ENCODE results near the gene TRPV6. TPM values are rescaled to one million over a fixed set of nuclear protein-coding genes. Genes with fewer than 3 reads are reported as not detected.

The TRPV6 gene
- polyA plus RNA-seq, 1 donor from 2014 or later, result 0.30 TPM

DNA sequence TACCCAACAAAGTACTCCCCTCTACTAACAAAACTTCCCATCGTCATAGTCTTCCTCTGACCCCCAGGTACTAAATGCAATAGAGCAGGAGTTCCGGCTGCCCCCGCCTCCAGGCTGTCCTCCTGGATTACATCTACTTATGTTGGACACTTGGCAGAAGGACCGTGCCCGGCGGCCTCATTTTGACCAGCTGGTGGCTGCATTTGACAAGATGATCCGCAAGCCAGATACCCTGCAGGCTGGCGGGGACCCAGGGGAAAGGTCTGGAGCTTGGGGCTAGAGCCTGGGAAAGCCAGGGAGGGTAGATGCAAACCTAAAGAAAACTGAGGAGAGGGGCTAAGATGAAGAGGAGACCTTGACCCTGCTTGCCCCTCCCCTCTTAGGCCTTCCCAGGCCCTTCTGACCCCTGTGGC is 15.4 kb downstream of the TRPV6 start:
- Histone ChIP-seq H3K4me3 (ENCODE audit: low read length) (no peak overlapping the region), H3K9ac (ENCODE audit: low read length) (no peak overlapping the region), H3K9me3 (ENCODE audit: low read length) (no peaks in the 10 kb centered on the region), H4K20me1 (ENCODE audit: insufficient read depth) (no peaks in the 10 kb centered on the region), H3K4me2 (ENCODE audit: low read length) (no peak overlapping the region), H3K36me3 (ENCODE audit: insufficient read depth, low read length) (no peaks in the 10 kb centered on the region), H3K9me2 (ENCODE audit: insufficient read depth, low read length) (no peaks in the 10 kb centered on the region), H3K27ac (ENCODE audit: low read length) (no peak overlapping the region), H3K27me3 (ENCODE audit: insufficient read depth, low read depth, low read length) (no peaks in the 10 kb centered on the region), H3K79me2 (replicated peaks; ENCODE audit: insufficient read depth, low read length) (no peaks in the 10 kb centered on the region), H3F3A (ENCODE audit: insufficient read depth, low read length, poor library complexity, severe bottlenecking) (no peaks in the 10 kb centered on the region), H2AFZ (ENCODE audit: low read depth, low read length) (no peak overlapping the region)
- no peak for TF ChIP-seq CTCF (IDR thresholded peaks at IDR 0.05; ENCODE audit: poor library complexity, severe bottlenecking)
- TF ChIP-seq EP300 (conservative IDR thresholded peaks at IDR 0.05; ENCODE audit: poor library complexity, severe bottlenecking), result no peak
- TF ChIP-seq MXI1 (conservative IDR thresholded peaks at IDR 0.05; ENCODE audit: poor library complexity, severe bottlenecking), result no peak
- no peak for TF ChIP-seq RAD21 (conservative IDR thresholded peaks at IDR 0.05)
- TF ChIP-seq POLR2AphosphoS5 (IDR thresholded peaks at IDR 0.05), result no peak
- TF ChIP-seq EZH2 (IDR thresholded peaks at IDR 0.05; ENCODE audit: borderline replicate concordance, insufficient read depth, low read length, poor library complexity, severe bottlenecking), result no peak
- TF ChIP-seq SMC3 (conservative IDR thresholded peaks at IDR 0.05; ENCODE audit: poor library complexity), result no peak
- TF ChIP-seq REST (IDR thresholded peaks at IDR 0.05; ENCODE audit: borderline replicate concordance), result no peak
- TF ChIP-seq TAF1 (IDR thresholded peaks at IDR 0.05; ENCODE audit: low read depth), result no peak

GRCh38 chr7:142869434-142869833 is 16.1 kb downstream of the TRPV6 start:
- H3K36me3 ChIP-seq (ENCODE audit: insufficient read depth, low read length), result no peaks in the 10 kb centered on the region
- H3K27ac ChIP-seq (ENCODE audit: low read length), result no peak overlapping the region
- no peaks in the 10 kb centered on the region for H4K20me1 ChIP-seq (ENCODE audit: insufficient read depth)
- H3K4me3 ChIP-seq (ENCODE audit: low read length), result no peak overlapping the region
- H3K79me2 ChIP-seq (replicated peaks; ENCODE audit: insufficient read depth, low read length), result no peaks in the 10 kb centered on the region
- no peak overlapping the region for H3K9ac ChIP-seq (ENCODE audit: low read length)
- H2AFZ ChIP-seq (ENCODE audit: low read depth, low read length), result no peak overlapping the region
- no peaks in the 10 kb centered on the region for H3F3A ChIP-seq (ENCODE audit: insufficient read depth, low read length, poor library complexity, severe bottlenecking)
- no peak for TF ChIP-seq CTCF (IDR thresholded peaks at IDR 0.05; ENCODE audit: poor library complexity, severe bottlenecking)
- TF ChIP-seq TAF1 (IDR thresholded peaks at IDR 0.05; ENCODE audit: low read depth), result no peak
- no peak for TF ChIP-seq EZH2 (IDR thresholded peaks at IDR 0.05; ENCODE audit: borderline replicate concordance, insufficient read depth, low read length, poor library complexity, severe bottlenecking)
- no peak for TF ChIP-seq SMC3 (conservative IDR thresholded peaks at IDR 0.05; ENCODE audit: poor library complexity)
- no peak for TF ChIP-seq MXI1 (conservative IDR thresholded peaks at IDR 0.05; ENCODE audit: poor library complexity, severe bottlenecking)
- no peak for TF ChIP-seq REST (IDR thresholded peaks at IDR 0.05; ENCODE audit: borderline replicate concordance)
- TF ChIP-seq RAD21 (conservative IDR thresholded peaks at IDR 0.05), result no peak
- no peak for TF ChIP-seq POLR2AphosphoS5 (IDR thresholded peaks at IDR 0.05)
- no peak for TF ChIP-seq EP300 (conservative IDR thresholded peaks at IDR 0.05; ENCODE audit: poor library complexity, severe bottlenecking)
- no peaks in the 10 kb centered on the region for H3K9me3 ChIP-seq (ENCODE audit: low read length)
- H3K9me2 ChIP-seq (ENCODE audit: insufficient read depth, low read length), result no peaks in the 10 kb centered on the region
- no peaks in the 10 kb centered on the region for H3K27me3 ChIP-seq (ENCODE audit: insufficient read depth, low read depth, low read length)
- H3K4me2 ChIP-seq (ENCODE audit: low read length), result no peak overlapping the region
